PC-9 (cell line): Measurements from ENCODE around the gene CDPF1. TPM values are rescaled to one million over a fixed set of nuclear protein-coding genes. Genes with fewer than 3 reads are reported as not detected.

Source experiments
- BruUV-seq: library from RNA; stranded (reverse); fragments of 400-500 nt; replicated peaks from 2 replicates; lab custom pipeline; 2021; lab: Mats Ljungman, UMichigan
- CTCF ChIA-PET: fragments of 300-600 bp; sonication (Branson Sonifier 250); formaldehyde crosslinking; loops from one replicate; lab custom pipeline; 2022; ENCODE audit warnings: antibody characterized with exemption; lab: Charles Lee
- POLR2A ChIA-PET: fragments of 300-600 bp; sonication (Branson Sonifier 250); formaldehyde crosslinking; loops from one replicate; lab custom pipeline; 2022; ENCODE audit warnings: antibody characterized with exemption; ENCODE audit not compliant: unreplicated experiment; lab: Charles Lee
- DNase-seq, 2 experiments: peaks; one replicate each; pipeline versions ENCODE4 v3.0.0 to v3.0.0-alpha.2; 2015 to 2022; ENCODE audit warnings: mixed read lengths in 1 of 2
- H2AFZ ChIP-seq: fragments of 200-600 bp; sonication (generic); 2 replicates; pipeline ENCODE4 v1.8.1; 2017; ENCODE audit warnings: antibody characterized with exemption
- H3F3A ChIP-seq: fragments of 200-600 bp; sonication (generic); 2 replicates; pipeline ENCODE4 v1.8.1; 2017; ENCODE audit warnings: antibody characterized with exemption, mild to moderate bottlenecking, low read depth; ENCODE audit not compliant: insufficient read depth
- H3K27ac ChIP-seq: fragments of 200-600 bp; sonication (generic); 2 replicates; pipeline ENCODE4 v1.6.1; 2016; ENCODE audit warnings: mixed run types
- H3K27me3 ChIP-seq: fragments of 200-600 bp; sonication (generic); 2 replicates; pipeline ENCODE4 v1.6.1; 2016; ENCODE audit warnings: low read depth, mixed run types; ENCODE audit not compliant: insufficient read depth
- H3K36me3 ChIP-seq: fragments of 200-600 bp; sonication (generic); 2 replicates; pipeline ENCODE4 v1.6.1; 2016; ENCODE audit warnings: low read depth, mixed run types
- H3K4me1 ChIP-seq: fragments of 200-600 bp; sonication (generic); replicated peaks from 2 replicates; pipeline ENCODE4 v1.6.1; 2016; ENCODE audit warnings: mixed run types; ENCODE audit not compliant: insufficient read depth
- H3K4me2 ChIP-seq: fragments of 200-600 bp; sonication (generic); 2 replicates; pipeline ENCODE4 v1.6.1; 2017; ENCODE audit warnings: mixed run types
- H3K4me3 ChIP-seq: fragments of 200-600 bp; sonication (generic); 2 replicates; pipeline ENCODE4 v1.6.1; 2016; ENCODE audit warnings: mixed run types
- H3K79me2 ChIP-seq: fragments of 200-600 bp; sonication (generic); 2 replicates; pipeline ENCODE4 v1.6.1; 2017; ENCODE audit warnings: low read depth, mixed run types
- H3K9me2 ChIP-seq: fragments of 200-600 bp; sonication (generic); 2 replicates; pipeline ENCODE4 v1.8.1; 2017; ENCODE audit warnings: mild to moderate bottlenecking; ENCODE audit not compliant: insufficient read depth
- H3K9me3 ChIP-seq: fragments of 200-600 bp; sonication (generic); 2 replicates; pipeline ENCODE4 v1.8.1; 2016; ENCODE audit warnings: low read depth; ENCODE audit not compliant: insufficient read depth
- H4K20me1 ChIP-seq: fragments of 200-600 bp; sonication (generic); 2 replicates; pipeline ENCODE4 v1.8.1; 2017; ENCODE audit not compliant: insufficient read depth
- CTCF ChIP-seq: fragments of 200-600 bp; sonication (generic); conservative IDR thresholded peaks from 2 replicates; pipeline ENCODE4 v1.6.1; 2017; ENCODE audit warnings: mixed run types, antibody characterized with exemption, mild to moderate bottlenecking, moderate library complexity
- EZH2 ChIP-seq: fragments of 200-600 bp; sonication (generic); IDR thresholded peaks from 2 replicates; pipeline ENCODE4 v1.8.0; 2017; ENCODE audit warnings: antibody characterized with exemption, low read depth
- intact Hi-C: fragments of 100-400 bp; cut with micrococcal nuclease; formaldehyde crosslinking; loops from one replicate; pipeline ENCODE4 v1.10.0; 2022; ENCODE audit not compliant: unreplicated experiment
- total RNA-seq: library from RNA; stranded (reverse); gene quantifications from 2 replicates; pipeline ENCODE4 v1.2.3, GENCODE V29; 2021

CDPF1 gene
- total RNA-seq, 1 experiment from 2014 or later = 16.0 TPM

GRCh38 chr22:46224898-46225290 is 25.2 kb downstream of the CDPF1 start:
- Histone ChIP-seq H3K27me3 (no peaks in the 10 kb centered on the region), H3K4me1 (no peaks in the 10 kb centered on the region), H3K4me2 (no peak overlapping the region), H2AFZ (no peak overlapping the region), H3K9me2 (no peaks in the 10 kb centered on the region), H3K36me3 (0 out of 2 replicates have a peak, but pooled peaks cover 6% of the 10 kb centered on the region), H3K4me3 (no peak overlapping the region), H3K79me2 (no peaks in the 10 kb centered on the region), H3F3A (peaks cover 7% of the 10 kb centered on the region; the same call in 1 of the 2 replicates), H4K20me1 (no peaks in the 10 kb centered on the region), H3K27ac (no peak overlapping the region), H3K9me3 (no peaks in the 10 kb centered on the region)
- BruUV-seq = no TSS peak
- ChIA-PET CTCF (no interaction called here), POLR2A (no interaction called here)
- DNase-seq = no peak
- TF ChIP-seq CTCF = no peak
- no peak for TF ChIP-seq EZH2
- intact Hi-C loops = no loop called here

GRCh38 chr22:46224044-46224897 is 25.8 kb downstream of the CDPF1 start:
- no peak overlapping the region for H2AFZ ChIP-seq
- CTCF ChIA-PET = no interaction called here
- H3F3A ChIP-seq = peaks cover 7% of the 10 kb centered on the region; the same call in 1 of the 2 replicates
- no peaks in the 10 kb centered on the region for H3K79me2 ChIP-seq
- no TSS peak for BruUV-seq
- POLR2A ChIA-PET = no interaction called here
- H3K9me3 ChIP-seq = no peaks in the 10 kb centered on the region
- no peaks in the 10 kb centered on the region for H3K27me3 ChIP-seq
- H3K9me2 ChIP-seq = no peaks in the 10 kb centered on the region
- no peak for TF ChIP-seq EZH2
- TF ChIP-seq CTCF = no peak
- 0 out of 2 replicates have a peak, but pooled peaks cover 6% of the 10 kb centered on the region for H3K36me3 ChIP-seq
- no peaks in the 10 kb centered on the region for H4K20me1 ChIP-seq
- no peaks in the 10 kb centered on the region for H3K4me1 ChIP-seq
- intact Hi-C loops = no loop called here
- DNase-seq = no peak
- no peak overlapping the region for H3K27ac ChIP-seq
- no peak overlapping the region for H3K4me2 ChIP-seq
- no peak overlapping the region for H3K4me3 ChIP-seq

GRCh38 chr22:46220921-46221320 is 29.2 kb downstream of the CDPF1 start:
- BruUV-seq = no TSS peak
- Histone ChIP-seq H3K9me3 (no peaks in the 10 kb centered on the region), H4K20me1 (no peaks in the 10 kb centered on the region), H3K4me3 (no peak overlapping the region), H3K27me3 (no peaks in the 10 kb centered on the region), H3K4me1 (no peaks in the 10 kb centered on the region), H3K79me2 (no peaks in the 10 kb centered on the region), H3K27ac (no peak overlapping the region), H3K9me2 (no peaks in the 10 kb centered on the region), H3F3A (peaks cover 7% of the 10 kb centered on the region; the same call in 1 of the 2 replicates), H3K4me2 (no peak overlapping the region), H2AFZ (no peak overlapping the region), H3K36me3 (0 out of 2 replicates have a peak, but pooled peaks cover 6% of the 10 kb centered on the region)
- intact Hi-C loops = no loop called here
- ChIA-PET CTCF (no interaction called here), POLR2A (no interaction called here)
- DNase-seq = no peak
- TF ChIP-seq EZH2 (no peak), CTCF (no peak)
